Lower leg skin (tissue), 4 donors: ENCODE results near the gene DOCK1. TPM values are rescaled to one million over a fixed set of nuclear protein-coding genes. Genes with fewer than 3 reads are reported as not detected.

ENCODE experiments used
- DNase-seq, 2 donors: peaks; one replicate each; pipeline ENCODE4 v3.0.0-alpha.2; 2019; ENCODE audit warnings: low spot score in 2 of 2
- H3K4me3 ChIP-seq: fragments of 200-600 bp; sonication (generic); 2 replicates; pipeline ENCODE4 v1.5.1; 2017; ENCODE audit warnings: mild to moderate bottlenecking, low read depth; ENCODE audit not compliant: poor library complexity, severe bottlenecking
- POLR2A ChIP-seq, 2 donors: fragments of 450-650 bp; IDR thresholded peaks; one replicate each; pipeline ENCODE4 v1.6.1; 2016 to 2017; ENCODE audit warnings: antibody characterized with exemption in 2 of 2, mild to moderate bottlenecking in 1 of 2, moderate library complexity in 1 of 2
- WGBS, 2 donors: methylation state at CpG; one replicate each; pipeline ENCODE4 v1.1.5; 2018; 5-methylcytosine and 5-hydroxymethylcytosine counted together
- intact Hi-C: fragments of 100-400 bp; cut with DNase I; formaldehyde crosslinking; loops from one replicate; pipeline ENCODE4 v1.15.0; 2023; ENCODE audit warnings: low total_unique reads
- total RNA-seq, 4 donors: library from RNA; depleted of rRNA; stranded (reverse); fragments of >200 nt; gene quantifications; one replicate each; pipeline ENCODE4 v1.1.0, GENCODE V29; 2016
- TF ChIP-seq, protein P1 (sequence below), 3 donors: fragments of 450-650 bp; IDR thresholded peaks; one replicate each; pipeline ENCODE4 v1.5.1; 2016; ENCODE audit warnings: antibody characterized with exemption in 3 of 3, mild to moderate bottlenecking in 3 of 3, moderate library complexity in 2 of 3

DOCK1 gene
- total RNA-seq, 4 donors from 2014 or later = 76.6 to 108 (median 83.4) TPM

GRCh38 chr10:127182161-127182560 lies 276.9 kb downstream of the DOCK1 start:
- H3K4me3 ChIP-seq = no peak overlapping the region
- intact Hi-C loops = no loop called here
- no peak for TF ChIP-seq POLR2A (IDR thresholded peaks at IDR 0.05)
- TF ChIP-seq, protein P1, sequence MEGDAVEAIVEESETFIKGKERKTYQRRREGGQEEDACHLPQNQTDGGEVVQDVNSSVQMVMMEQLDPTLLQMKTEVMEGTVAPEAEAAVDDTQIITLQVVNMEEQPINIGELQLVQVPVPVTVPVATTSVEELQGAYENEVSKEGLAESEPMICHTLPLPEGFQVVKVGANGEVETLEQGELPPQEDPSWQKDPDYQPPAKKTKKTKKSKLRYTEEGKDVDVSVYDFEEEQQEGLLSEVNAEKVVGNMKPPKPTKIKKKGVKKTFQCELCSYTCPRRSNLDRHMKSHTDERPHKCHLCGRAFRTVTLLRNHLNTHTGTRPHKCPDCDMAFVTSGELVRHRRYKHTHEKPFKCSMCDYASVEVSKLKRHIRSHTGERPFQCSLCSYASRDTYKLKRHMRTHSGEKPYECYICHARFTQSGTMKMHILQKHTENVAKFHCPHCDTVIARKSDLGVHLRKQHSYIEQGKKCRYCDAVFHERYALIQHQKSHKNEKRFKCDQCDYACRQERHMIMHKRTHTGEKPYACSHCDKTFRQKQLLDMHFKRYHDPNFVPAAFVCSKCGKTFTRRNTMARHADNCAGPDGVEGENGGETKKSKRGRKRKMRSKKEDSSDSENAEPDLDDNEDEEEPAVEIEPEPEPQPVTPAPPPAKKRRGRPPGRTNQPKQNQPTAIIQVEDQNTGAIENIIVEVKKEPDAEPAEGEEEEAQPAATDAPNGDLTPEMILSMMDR (IDR thresholded peaks at IDR 0.05) = no peak
- WGBS, 2 donors = 90 to 94% methylated on average over 4 of the region's 4 CpGs
- no peak for DNase-seq

DNA sequence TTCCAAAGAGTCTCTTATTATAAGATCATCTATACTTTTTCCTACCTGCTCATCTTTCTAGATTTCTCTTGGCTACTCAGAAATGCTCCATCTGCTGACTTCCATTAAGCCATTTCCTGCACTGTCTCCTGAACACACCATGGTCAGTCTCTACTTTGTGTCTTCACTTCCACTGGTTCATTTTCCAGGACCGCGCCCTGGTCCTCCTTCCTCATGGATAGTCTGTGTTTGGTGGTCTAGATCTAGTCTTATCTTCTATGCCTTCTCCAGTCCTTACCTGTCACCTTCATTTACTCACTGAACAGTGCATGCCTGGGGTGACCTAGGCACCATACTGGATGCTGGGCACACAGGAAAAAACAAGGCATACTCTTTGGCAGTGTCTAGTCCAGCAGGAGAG lies 279.4 kb downstream of the DOCK1 start:
- WGBS, 2 donors = 100% methylated on average over 2 of the region's 2 CpGs
- DNase-seq = no peak
- no peak for TF ChIP-seq POLR2A (IDR thresholded peaks at IDR 0.05)
- TF ChIP-seq, protein P1 (IDR thresholded peaks at IDR 0.05) = no peak
- intact Hi-C loops = no loop called here
- no peak overlapping the region for H3K4me3 ChIP-seq

GRCh38 chr10:127186813-127187212 lies 281.6 kb downstream of the DOCK1 start:
- DNase-seq = no peak
- no peak for TF ChIP-seq POLR2A (IDR thresholded peaks at IDR 0.05)
- TF ChIP-seq, protein P1 (IDR thresholded peaks at IDR 0.05) = no peak
- H3K4me3 ChIP-seq = no peak overlapping the region
- intact Hi-C loops = no loop called here
- 77 to 82% methylated on average over 7 of the region's 7 CpGs for WGBS, 2 donors

GRCh38 chr10:127189226-127189625 lies 284.0 kb downstream of the DOCK1 start:
- no peak for DNase-seq
- intact Hi-C loops = no loop called here
- TF ChIP-seq, protein P1 (IDR thresholded peaks at IDR 0.05) = no peak
- no peak for TF ChIP-seq POLR2A (IDR thresholded peaks at IDR 0.05)
- H3K4me3 ChIP-seq = no peak overlapping the region

GRCh38 chr10:127190427-127190826 lies 285.2 kb downstream of the DOCK1 start:
- 71 to 77% methylated on average over 5 of the region's 5 CpGs for WGBS, 2 donors
- no peak for TF ChIP-seq POLR2A (IDR thresholded peaks at IDR 0.05)
- TF ChIP-seq, protein P1 (IDR thresholded peaks at IDR 0.05) = no peak
- H3K4me3 ChIP-seq = no peak overlapping the region
- DNase-seq = no peak
- intact Hi-C loops = no loop called here

DNA sequence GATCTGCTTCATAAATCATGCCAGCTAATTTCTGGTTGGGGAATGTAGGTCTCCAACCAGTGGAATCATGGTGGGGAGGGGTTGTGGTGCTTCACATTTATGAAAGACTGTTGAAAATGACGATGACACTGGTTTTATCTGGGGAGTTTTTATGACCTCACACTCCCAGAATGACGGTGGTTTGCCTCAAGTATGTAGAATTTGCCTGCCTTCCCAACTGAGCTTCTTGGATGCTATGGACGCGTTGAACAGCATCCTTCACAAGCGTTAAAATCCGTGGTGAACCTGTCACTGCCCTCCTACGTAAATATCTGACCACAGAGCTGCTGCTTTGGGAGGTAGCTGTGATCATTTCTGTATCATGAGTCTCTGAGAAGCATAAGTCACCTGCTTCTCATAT lies 287.9 kb downstream of the DOCK1 start:
- H3K4me3 ChIP-seq = no peak overlapping the region
- 74 to 76% methylated on average over 7 of the region's 7 CpGs for WGBS, 2 donors
- TF ChIP-seq, protein P1 (IDR thresholded peaks at IDR 0.05) = no peak
- no peak for TF ChIP-seq POLR2A (IDR thresholded peaks at IDR 0.05)
- intact Hi-C loops = no loop called here
- no peak for DNase-seq
